IPS-18c (cell line): ENCODE data around the gene C1orf115.
"Not testable (repeated sequence)": the region's sequence is repeated elsewhere in the genome, so short reads cannot be mapped to it uniquely, and the experiment has no call there.

Source experiments
- H3K4me3 ChIP-seq: 2 replicates; pipeline ENCODE4 v1.7.0; 2013; ENCODE audit warnings: low read depth, mild to moderate bottlenecking, low read length, moderate library complexity; ENCODE audit not compliant: insufficient read depth
- H3K9me3 ChIP-seq: one replicate; pipeline ENCODE4 v1.6.1; 2013; ENCODE audit warnings: mild to moderate bottlenecking, low read length, moderate library complexity; ENCODE audit not compliant: control insufficient read depth, insufficient read depth

The C1orf115 gene

DNA sequence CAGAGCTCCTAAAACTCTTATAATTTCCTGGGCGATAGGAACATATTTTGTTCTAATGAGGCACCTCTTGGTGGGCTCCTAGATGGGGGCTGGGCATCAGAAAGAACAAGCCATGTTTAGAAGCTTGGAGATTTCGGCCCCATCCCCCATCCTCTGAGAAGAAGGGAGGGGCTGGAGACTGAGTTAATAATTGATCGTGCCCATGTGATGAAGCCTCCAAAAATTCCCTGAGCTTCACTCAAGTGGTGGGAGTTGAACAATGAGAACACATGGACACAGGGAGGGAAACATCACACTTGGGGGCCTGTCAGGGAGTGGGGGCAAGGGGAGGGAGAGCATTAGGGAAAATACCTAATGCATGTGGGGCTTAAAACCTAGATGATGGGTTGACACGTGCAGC lies 18.1 kb downstream of the C1orf115 start:
- no peaks in the 10 kb centered on the region for H3K9me3 ChIP-seq
- H3K4me3 ChIP-seq: no peak overlapping the region

DNA sequence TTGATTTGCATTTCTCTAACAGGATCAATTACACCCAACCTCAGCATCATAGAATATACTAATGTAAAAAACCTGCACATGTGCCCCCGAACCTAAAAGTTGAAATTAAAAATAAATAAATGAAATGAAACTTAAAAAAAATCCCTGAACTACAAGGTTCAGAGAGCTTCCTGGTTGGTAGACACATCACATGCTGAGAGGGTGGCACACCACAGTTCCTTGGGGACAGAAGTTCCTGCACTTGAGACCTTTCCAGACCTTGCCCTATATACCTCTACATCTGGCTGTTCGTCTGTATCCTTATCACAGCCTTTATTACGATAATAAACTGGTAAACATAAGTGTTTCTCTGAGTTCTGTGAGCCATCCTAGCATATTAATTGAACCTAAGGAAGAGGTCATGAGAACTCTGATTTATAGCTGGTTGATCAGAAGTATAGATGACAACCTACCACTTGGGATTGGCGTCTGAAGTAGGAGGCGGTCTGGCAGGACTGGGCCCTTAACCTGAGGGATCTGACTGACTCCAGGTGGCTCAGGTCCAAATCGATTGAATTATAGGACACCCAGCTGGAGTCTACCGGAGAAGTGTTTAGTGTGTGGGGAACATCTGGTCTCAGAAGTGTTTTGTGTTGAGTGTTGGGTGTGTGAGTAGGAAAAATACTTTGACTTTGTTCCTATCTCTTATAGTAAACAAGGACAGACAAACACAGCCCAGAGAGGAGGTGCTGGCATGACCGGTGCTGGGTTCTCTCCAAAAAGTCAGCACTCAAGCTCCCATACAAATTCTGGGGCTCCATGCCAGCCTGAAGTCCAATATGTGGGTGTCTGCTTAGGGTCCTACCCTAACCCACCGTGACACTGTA lies 19.0 kb downstream of the C1orf115 start:
- H3K4me3 ChIP-seq: no peak overlapping the region

DNA sequence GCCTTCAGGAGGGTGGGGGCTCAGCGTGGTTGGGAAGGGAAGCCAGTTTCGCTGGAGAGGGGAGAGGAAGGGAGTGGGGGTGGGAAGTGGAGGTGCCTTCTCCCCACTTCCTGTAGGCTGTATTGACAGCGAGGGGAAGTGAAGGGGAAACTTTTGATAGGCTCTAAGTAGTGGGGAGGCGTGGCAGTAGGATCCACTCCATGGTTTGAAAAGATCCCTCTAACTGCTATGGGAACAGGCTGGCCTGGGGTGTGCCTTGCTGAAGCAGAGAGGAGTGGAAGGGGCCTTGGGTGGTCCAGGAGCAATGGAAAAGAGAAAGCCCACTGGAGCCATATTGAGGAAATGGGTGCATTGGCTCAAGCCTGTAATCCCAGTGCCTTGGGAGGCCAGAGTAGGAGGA lies 20.2 kb downstream of the C1orf115 start:
- no peak overlapping the region for H3K4me3 ChIP-seq
- H3K9me3 ChIP-seq: no peaks in the 10 kb centered on the region

More for the DNA sequence above, 19.0 kb downstream of the C1orf115 start:
- no peaks in the 10 kb centered on the region for H3K9me3 ChIP-seq

DNA sequence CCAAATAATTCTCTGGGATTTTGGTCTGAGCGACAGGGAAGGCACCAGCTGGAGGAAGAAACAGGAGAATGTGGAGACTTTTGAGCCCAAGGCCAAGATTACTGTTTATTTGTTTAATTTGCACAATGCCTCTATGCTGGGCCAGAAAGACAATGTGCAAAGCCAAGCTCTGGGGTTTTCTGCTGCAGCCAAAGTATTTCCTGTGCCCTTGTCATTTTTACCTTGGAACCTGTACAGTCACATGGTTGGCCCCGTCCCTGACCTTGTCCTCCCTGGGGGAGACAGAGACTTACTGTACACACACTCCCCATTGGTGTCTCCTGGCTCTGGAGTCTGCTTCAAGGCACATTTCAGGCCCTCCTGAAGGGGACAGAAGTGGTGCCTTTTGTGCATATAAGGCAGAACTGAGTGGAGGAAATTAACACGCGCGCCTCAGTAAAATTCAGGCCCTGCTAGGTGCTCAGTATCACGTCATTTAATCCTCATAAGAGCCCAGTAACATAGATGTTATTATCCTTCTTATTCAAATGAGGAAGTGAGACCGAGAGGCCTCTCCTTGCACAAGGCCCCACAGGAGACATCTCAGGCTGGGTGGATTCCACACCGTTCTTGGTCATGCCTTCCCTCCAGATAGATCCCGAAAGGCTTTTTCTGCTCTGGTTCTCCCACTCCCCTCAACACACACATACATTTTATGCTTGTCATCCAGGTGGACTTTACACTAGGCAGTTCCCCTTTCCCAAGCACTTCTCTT lies 21.1 kb downstream of the C1orf115 start:
- Histone ChIP-seq H3K9me3 (no peaks in the 10 kb centered on the region), H3K4me3 (no peak overlapping the region)

DNA sequence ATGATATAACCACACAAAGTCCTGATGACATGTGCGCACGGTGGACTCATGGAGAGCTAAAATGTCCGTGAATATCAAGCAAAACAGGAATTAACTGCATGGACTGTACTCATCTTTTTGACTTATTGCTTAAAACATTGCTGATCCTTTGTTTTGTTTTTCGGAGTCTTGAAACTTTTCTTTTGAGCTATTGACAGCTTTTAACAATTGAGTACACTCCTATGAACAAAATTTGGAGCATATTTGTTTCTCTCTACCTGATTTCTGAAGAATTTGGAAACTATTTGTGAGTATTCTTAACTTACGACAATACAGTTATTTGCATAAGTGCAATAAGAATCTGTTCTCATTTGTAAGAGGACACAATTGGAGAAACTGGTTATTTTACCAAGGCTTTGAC lies 25.8 kb downstream of the C1orf115 start:
- not testable (repeated sequence) for H3K9me3 ChIP-seq, H3K4me3 ChIP-seq

DNA sequence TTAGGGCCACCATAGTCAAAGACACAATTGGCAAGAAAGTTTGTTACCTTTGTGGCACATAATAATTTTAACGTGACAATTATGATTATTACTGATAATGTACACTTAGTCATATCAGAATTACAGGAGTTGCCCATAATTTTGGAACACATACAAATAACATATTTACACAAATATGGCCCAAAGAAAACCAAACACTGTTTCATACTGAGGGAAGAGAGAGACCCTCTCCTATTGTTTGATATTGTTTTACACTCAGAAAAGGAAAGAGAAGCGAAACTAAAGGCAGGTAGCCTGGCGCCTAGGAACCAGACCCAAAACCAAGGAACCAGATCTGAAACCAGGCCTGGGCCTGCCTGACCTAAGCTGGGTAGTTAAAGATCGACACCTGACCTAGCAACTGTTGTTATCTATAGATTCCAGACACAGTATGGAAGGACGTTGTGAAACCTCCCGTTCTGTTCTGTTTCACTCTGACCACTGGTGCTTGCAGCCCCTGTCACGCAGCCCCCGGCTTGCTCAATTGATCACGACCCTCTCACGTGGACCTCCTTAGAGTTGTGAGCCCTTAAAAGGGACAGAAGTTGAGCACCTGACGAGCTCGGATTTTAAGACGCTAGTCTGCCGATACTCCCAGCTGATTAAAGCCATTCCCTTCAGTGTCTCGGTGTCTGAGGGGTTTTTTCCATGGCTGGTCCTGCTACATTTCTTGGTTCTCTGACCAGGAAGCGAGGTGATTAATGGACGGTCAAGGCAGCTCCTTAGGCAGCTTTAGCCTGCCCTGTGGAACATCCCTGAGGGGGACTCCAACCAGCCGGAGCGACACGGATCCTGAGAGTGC lies 27.9 kb downstream of the C1orf115 start:
- Histone ChIP-seq H3K4me3 (no peak overlapping the region), H3K9me3 (no peaks in the 10 kb centered on the region)

DNA sequence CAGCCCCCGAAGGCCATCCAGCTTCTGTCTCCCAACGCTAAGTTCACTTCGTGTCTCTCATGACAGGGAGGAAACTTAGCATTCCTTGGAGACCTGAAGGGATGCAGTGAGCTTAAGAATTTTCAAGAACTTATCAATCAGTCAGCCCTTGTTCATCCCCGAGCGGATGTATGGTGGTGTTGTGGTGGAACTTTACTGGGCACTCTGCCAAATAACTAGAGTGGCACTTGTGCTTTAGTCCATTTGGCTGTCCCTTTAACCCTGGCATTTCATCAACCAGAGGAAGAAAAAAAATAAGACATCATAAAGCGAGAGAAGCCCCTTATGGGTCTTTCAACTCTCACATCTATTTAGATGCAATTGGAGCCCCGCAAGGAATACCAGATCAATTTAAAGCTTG lies 31.1 kb downstream of the C1orf115 start:
- H3K4me3 ChIP-seq, H3K9me3 ChIP-seq: not testable (repeated sequence)

DNA sequence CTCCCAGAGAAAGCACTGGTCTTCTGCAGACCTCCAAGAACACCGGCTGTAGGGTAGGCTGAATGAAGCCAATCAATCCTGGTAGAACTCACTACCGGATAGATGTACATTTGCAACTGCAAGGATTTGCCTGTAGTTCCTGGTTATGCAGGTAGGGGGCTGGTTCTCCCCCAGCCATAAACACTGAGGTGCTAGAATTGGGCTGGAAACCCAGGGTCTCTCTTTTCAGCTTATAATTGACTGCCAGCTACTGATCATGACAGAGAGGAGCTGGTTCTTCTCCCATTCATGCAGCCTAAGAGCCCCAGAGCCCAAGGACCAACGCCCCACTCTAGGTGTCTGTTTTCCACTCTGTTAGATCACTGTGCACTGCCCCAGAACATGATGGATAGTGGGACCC lies 36.5 kb downstream of the C1orf115 start:
- H3K4me3 ChIP-seq: no peak overlapping the region
- peaks cover 2% of the 10 kb centered on the region for H3K9me3 ChIP-seq

DNA sequence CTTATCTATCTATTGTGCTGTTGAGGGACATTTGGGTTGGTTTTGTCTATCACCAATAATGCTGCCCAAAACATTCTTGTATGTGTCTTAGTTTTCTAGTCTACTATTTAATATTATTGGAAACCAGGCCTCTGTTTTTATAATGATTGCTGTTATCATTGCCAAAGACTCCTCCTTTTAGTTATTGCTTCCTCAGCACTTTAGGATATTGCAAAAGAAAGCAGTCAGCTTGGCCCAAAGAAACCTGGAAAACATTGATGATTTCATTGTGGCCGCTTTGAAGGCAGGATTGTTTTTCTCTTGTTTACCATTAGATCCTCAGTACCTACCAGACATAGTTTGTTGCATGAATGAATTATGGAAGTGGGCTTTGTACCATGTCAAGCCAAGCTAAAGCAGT lies 37.4 kb downstream of the C1orf115 start:
- Histone ChIP-seq H3K4me3 (no peak overlapping the region), H3K9me3 (peaks cover 2% of the 10 kb centered on the region)

DNA sequence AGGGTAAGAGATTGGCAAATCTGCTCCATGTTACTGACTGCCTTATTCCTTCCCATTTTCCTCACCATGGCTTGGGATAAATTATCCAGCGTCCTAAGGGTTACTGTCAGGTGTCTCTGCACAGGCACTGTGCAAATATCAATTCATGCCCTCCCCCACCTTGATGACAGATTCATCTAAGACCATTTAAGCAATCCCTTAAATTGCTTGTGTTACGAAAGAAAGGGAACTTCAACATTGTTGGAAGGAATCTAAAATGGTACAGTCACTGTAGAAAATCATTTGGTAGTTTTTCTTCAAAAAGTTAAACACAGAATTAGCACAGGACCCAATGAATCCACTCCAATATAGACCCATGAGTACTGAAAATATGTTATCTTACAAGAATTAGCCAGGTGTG lies 40.3 kb downstream of the C1orf115 start:
- H3K4me3 ChIP-seq: no peak overlapping the region

DNA sequence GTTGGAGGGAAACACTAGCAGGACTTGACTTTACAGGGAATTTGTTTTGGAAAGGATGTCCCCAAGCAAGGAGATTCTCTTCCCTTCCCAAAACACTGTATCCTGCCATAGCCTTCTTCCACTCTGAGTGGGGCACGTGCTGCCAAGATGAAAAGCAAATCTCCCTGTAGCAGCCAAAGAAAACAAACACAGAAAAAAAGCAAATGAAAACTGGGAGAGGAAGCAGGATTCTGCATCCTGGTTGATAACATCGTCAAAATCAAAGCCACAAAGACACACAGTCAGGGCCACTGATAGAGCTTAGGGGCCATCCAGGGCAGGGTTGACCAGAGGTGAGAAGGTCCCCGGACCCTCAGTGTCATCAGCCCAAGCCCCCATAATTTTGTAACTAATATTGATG lies 42.0 kb downstream of the C1orf115 start:
- H3K4me3 ChIP-seq: no peak overlapping the region
- H3K9me3 ChIP-seq: peaks cover 5% of the 10 kb centered on the region

More for the DNA sequence above, 40.3 kb downstream of the C1orf115 start:
- H3K9me3 ChIP-seq: peaks cover 5% of the 10 kb centered on the region

DNA sequence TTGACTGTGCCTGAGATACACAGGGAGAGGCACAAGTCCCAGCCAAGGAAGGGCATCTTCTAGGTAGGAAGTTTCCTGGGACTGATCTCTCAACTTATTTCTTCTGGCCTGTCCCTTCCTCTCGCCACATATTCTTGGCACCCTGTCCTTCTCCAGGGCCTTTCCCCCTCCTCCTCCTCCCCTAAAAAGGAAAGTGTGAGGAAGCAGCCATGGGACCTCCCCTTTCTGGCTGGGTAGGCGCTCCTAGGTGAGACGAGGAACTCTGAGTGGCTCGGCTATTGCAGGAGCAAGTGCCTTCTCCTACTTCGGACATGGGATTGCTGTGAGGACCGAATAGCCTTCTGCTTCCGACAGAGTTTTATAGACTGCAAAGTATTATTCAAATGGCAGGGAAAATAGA lies 42.5 kb downstream of the C1orf115 start:
- Histone ChIP-seq H3K4me3 (no peak overlapping the region), H3K9me3 (peaks cover 5% of the 10 kb centered on the region)

DNA sequence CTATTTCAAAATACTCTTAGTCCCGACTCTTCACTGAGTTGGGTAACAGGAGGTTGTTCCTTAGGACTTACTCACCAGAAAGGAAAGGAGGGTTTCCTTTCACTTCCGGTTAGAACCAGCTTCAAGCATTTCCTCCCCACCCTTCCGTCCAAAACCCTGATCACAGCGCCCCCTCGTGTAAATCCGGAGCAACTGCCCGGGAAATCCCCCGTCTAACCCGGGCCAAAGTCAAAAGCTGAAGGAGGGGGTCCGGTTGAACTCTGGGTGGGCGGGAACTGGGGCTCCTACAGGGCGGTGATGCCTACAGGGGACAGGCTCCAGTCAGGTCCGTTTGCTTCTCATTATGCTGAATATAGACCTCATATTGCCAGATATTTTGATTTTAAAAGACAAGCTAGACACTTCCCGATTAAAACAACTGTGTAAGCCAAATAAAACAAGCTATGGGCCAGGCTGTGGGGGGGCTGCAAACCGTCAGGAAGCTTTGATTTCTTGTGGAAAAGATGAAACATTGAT lies 43.0 kb downstream of the C1orf115 start:
- H3K9me3 ChIP-seq: peaks cover 5% of the 10 kb centered on the region

DNA sequence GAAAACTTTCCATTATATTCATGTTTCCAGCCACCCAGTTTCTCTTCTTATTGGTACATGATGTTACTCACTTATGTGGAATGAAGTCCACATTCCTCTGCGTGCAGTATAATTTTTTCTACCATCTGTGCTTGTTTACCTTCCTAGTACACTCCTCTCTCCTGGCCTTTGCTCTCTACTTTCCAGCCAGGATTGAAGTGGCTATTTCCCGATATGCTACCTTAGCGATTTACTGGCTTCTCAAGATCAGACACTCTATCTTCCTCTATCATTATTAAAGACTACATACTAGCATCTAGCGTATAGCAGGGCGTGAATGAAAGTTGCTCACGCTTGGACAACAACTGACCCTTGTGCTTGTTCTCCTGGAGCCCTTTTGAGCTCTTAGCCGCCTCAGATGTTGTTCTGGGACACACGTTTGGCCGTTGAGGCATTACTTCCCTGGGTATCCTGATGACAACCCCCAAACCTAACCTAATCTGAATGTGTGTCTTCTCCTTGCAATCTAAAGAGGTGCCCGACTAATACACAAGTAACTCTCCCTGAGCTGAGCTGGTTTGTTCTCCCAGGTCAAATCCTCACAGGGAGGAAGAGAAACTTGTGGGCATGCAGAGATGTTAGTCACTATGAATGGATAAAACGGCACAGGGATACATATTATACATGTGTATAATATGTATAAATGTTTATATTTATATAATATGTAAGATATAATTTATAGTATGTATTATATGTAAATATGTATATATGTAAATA lies 44.6 kb downstream of the C1orf115 start:
- H3K4me3 ChIP-seq: no peak overlapping the region

More for the DNA sequence above, 43.0 kb downstream of the C1orf115 start:
- no peak overlapping the region for H3K4me3 ChIP-seq

DNA sequence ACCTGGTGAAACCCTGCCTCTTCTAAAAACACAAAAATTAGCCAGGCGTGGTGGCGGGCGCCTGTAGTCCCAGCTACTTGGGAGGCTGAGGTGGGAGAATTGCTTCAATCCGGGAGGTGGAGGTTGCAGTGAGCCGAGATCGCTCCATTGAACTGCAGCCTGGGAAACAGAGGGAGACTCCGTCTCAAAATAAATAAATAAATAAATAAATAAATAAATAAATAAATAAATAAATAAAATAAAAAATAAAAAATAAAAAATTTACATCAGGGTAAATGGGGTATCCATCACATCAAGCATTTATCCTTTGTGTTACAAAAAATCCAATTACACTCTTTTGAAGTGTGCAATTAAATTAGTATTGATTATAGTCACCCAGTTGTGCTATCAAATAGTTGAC lies 46.1 kb downstream of the C1orf115 start:
- H3K4me3 ChIP-seq, H3K9me3 ChIP-seq: not testable (repeated sequence)

More for the DNA sequence above, 44.6 kb downstream of the C1orf115 start:
- peaks cover 5% of the 10 kb centered on the region for H3K9me3 ChIP-seq

DNA sequence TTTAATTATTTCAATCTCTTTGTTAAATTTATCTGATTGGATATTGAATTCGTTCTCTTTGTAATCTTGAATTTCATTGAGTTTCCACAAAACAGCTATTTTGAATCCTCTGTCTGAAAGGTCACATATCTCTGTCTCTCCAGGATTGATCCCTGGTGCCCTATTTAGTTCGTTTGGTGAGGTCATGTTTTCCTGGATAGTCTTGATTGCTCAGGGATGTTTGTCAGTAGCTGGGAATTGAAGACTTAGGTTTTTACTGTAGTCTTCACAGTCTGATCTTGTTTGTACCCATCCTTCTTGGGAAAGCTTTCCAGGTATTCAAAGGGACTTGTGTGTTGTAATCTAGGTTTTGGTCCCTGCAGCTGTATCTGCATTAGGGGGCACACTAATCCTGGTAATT lies 51.2 kb downstream of the C1orf115 start:
- no peak overlapping the region for H3K4me3 ChIP-seq
- H3K9me3 ChIP-seq: no peaks in the 10 kb centered on the region

DNA sequence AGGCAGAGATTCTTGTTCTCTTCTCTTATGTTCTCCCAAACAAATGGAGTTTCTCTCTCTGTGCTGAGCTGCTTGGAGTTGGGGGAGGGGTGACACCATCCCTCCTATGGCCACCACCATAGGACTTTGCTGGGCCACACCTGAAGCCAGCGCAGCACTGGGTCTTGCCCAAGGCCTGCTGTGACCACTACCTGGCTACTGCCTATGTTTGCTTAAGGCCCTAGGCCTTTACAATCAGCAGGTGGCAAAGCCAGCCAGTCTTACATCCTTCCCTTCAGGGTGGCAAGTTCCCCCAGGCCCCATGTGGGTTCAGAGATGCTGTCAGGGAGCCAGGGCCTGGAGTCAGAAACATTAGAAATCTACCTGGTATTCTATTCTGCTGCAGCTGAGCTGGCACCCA lies 51.7 kb downstream of the C1orf115 start:
- Histone ChIP-seq H3K4me3 (no peak overlapping the region), H3K9me3 (no peaks in the 10 kb centered on the region)
